GM12878 (cell line): ENCODE measurements around the gene MAGI2. TPM values are rescaled to one million over a fixed set of nuclear protein-coding genes. Genes with fewer than 3 reads are reported as not detected.

Source experiments
- ATAC-seq: fragments of 200-7000 bp; cut with Tn5 transposase; 3 replicates; pipeline ENCODE4 v1.9.1; 2020; ENCODE audit warnings: mild to moderate bottlenecking, moderate library complexity
- BruUV-seq: library from RNA; stranded (reverse); fragments of 400-500 nt; replicated peaks from 2 replicates; lab custom pipeline; 2021; lab: Mats Ljungman, UMichigan
- CTCF ChIA-PET: fragments of 300-600 bp; sonication (Branson Sonifier 250); formaldehyde crosslinking; extraction: SDS; loops from one replicate; lab custom pipeline; 2021; ENCODE audit warnings: inconsistent platforms; lab: Yijun Ruan, JAX
- POLR2A ChIA-PET: fragments of 350-600 bp; formaldehyde crosslinking; extraction: SDS; loops from one replicate; lab custom pipeline; 2021; ENCODE audit warnings: inconsistent platforms; lab: Charles Lee
- RAD21 ChIA-PET: fragments of 300-600 bp; sonication (Branson Sonifier 250); formaldehyde crosslinking; loops from one replicate; lab custom pipeline; 2023; ENCODE audit warnings: antibody characterized with exemption; ENCODE audit not compliant: unreplicated experiment; lab: Charles Lee
- SMC1A ChIA-PET: fragments of 300-600 bp; sonication (Branson Sonifier 250); formaldehyde crosslinking; loops from one replicate; lab custom pipeline; 2023; ENCODE audit not compliant: unreplicated experiment, uncharacterized antibody; lab: Charles Lee
- DNase-seq: peaks from one replicate; pipeline ENCODE4 v3.0.0-alpha.2; 2011; ENCODE audit warnings: low read depth, low spot score
- FAIRE-seq: peaks from 3 replicates; lab custom pipeline; 2011; peaks lifted over from hg19 to GRCh38; lab: Jason Lieb, UNC
- H2AFZ ChIP-seq: 2 replicates; pipeline ENCODE4 v1.6.0; 2011; ENCODE audit warnings: low read depth, low read length, control low read depth; ENCODE audit not compliant: control insufficient read depth
- H3K27ac ChIP-seq: 2 replicates; pipeline ENCODE4 v1.5.1; 2011; ENCODE audit warnings: control low read depth; ENCODE audit not compliant: control insufficient read depth, insufficient read depth
- H3K27me3 ChIP-seq, 2 experiments: replicated peaks in 1 of 2; 2 replicates each; pipeline versions ENCODE4 v1.6.0 to v1.6.1; 2011; ENCODE audit warnings: low read length in 1 of 2; ENCODE audit not compliant: control insufficient read depth in 2 of 2, insufficient read depth in 2 of 2
- H3K36me3 ChIP-seq, 2 experiments: 2 replicates each; pipeline ENCODE4 v1.5.1; 2011; ENCODE audit warnings: low read length in 1 of 2; ENCODE audit not compliant: control insufficient read depth in 2 of 2, insufficient read depth in 2 of 2
- H3K4me1 ChIP-seq: 2 replicates; pipeline ENCODE4 v1.6.1; 2011; ENCODE audit warnings: mild to moderate bottlenecking, low read length, moderate library complexity, mixed read lengths; ENCODE audit not compliant: control insufficient read depth, insufficient read depth
- H3K4me2 ChIP-seq: 2 replicates; pipeline ENCODE4 v1.6.0; 2011; ENCODE audit warnings: control low read depth; ENCODE audit not compliant: control insufficient read depth, insufficient read depth
- H3K4me3 ChIP-seq: fragments of 200-600 bp; sonication (generic); 2 replicates; pipeline ENCODE4 v1.5.1; 2016
- H3K79me2 ChIP-seq: 2 replicates; pipeline ENCODE4 v1.6.0; 2011; ENCODE audit warnings: low read length; ENCODE audit not compliant: control insufficient read depth, insufficient read depth
- H3K9ac ChIP-seq: 2 replicates; pipeline ENCODE4 v1.8.0; 2011; ENCODE audit warnings: low read length, control low read depth, mixed read lengths; ENCODE audit not compliant: control insufficient read depth, insufficient read depth
- H3K9me3 ChIP-seq: replicated peaks from 3 replicates; pipeline ENCODE4 v1.5.1; 2011; ENCODE audit warnings: mild to moderate bottlenecking, low read length; ENCODE audit not compliant: control insufficient read depth, insufficient read depth
- H4K20me1 ChIP-seq: 2 replicates; pipeline ENCODE4 v1.6.0; 2011; ENCODE audit not compliant: control insufficient read depth, insufficient read depth
- BACH1 ChIP-seq: fragments of 450-650 bp; IDR thresholded peaks from 2 replicates; pipeline ENCODE4 v1.6.1; 2017; ENCODE audit warnings: mild to moderate bottlenecking, borderline replicate concordance
- E4F1 ChIP-seq: fragments of 450-650 bp; IDR thresholded peaks from 2 replicates; pipeline ENCODE4 v1.6.1; 2018; ENCODE audit warnings: borderline replicate concordance, mild to moderate bottlenecking; ENCODE audit not compliant: partially characterized antibody
- ETV6 ChIP-seq, 2 experiments: fragments of 450-650 bp in 1 of 2; IDR thresholded peaks in 1 of 2; conservative IDR thresholded peaks in 1 of 2; 2 replicates each; pipeline ENCODE4 v1.6.1; 2014; ENCODE audit warnings: antibody characterized with exemption in 1 of 2, borderline replicate concordance in 1 of 2, low read depth in 1 of 2, mild to moderate bottlenecking in 1 of 2, moderate library complexity in 1 of 2
- GABPA ChIP-seq: IDR thresholded peaks from 2 replicates; pipeline ENCODE4 v1.6.1; 2014; ENCODE audit warnings: antibody characterized with exemption, low read depth, mild to moderate bottlenecking, inconsistent platforms
- IKZF2 ChIP-seq, 2 experiments: fragments of 450-650 bp; IDR thresholded peaks; 2 replicates each; pipeline ENCODE4 v1.6.1; 2017; ENCODE audit warnings: mild to moderate bottlenecking in 2 of 2, moderate library complexity in 2 of 2
- KAT2A ChIP-seq: conservative IDR thresholded peaks from 2 replicates; pipeline ENCODE4 v1.6.1; 2011; ENCODE audit warnings: low read depth, low read length; ENCODE audit not compliant: control insufficient read depth
- KLF5 ChIP-seq: fragments of 450-650 bp; IDR thresholded peaks from 2 replicates; pipeline ENCODE4 v1.6.1; 2014; ENCODE audit warnings: mild to moderate bottlenecking; ENCODE audit not compliant: partially characterized antibody
- MYB ChIP-seq: fragments of 150-350 bp; IDR thresholded peaks from 2 replicates; pipeline ENCODE4 v1.6.1; 2014; ENCODE audit warnings: mild to moderate bottlenecking, low read depth, low read length, borderline replicate concordance
- MYC ChIP-seq: IDR thresholded peaks from 2 replicates; pipeline ENCODE4 v1.6.1; 2011; ENCODE audit warnings: mild to moderate bottlenecking, low read length, moderate library complexity, inconsistent platforms; ENCODE audit not compliant: insufficient read depth, insufficient replicate concordance, insufficient read length, severe bottlenecking
- PAX5 ChIP-seq: IDR thresholded peaks from 2 replicates; pipeline ENCODE4 v1.6.1; 2011; ENCODE audit warnings: low read depth, low read length, borderline replicate concordance
- RAD21 ChIP-seq: IDR thresholded peaks from 2 replicates; pipeline ENCODE4 v1.6.1; 2011; ENCODE audit warnings: mild to moderate bottlenecking, low read depth, low read length, moderate library complexity; ENCODE audit not compliant: insufficient read depth
- RAD51 ChIP-seq: fragments of 450-650 bp; IDR thresholded peaks from 2 replicates; pipeline ENCODE4 v1.6.1; 2016; ENCODE audit warnings: moderate library complexity, mild to moderate bottlenecking, inconsistent platforms
- RFX5 ChIP-seq: IDR thresholded peaks from 2 replicates; pipeline ENCODE4 v1.6.1; 2011; ENCODE audit warnings: low read depth, low read length, improper control_type of control experiment
- SMARCA5 ChIP-seq: fragments of 450-650 bp; IDR thresholded peaks from 2 replicates; pipeline ENCODE4 v1.6.1; 2017; ENCODE audit warnings: mild to moderate bottlenecking
- SPI1 ChIP-seq: IDR thresholded peaks from 2 replicates; pipeline ENCODE4 v1.6.1; 2011; ENCODE audit warnings: low read depth, mild to moderate bottlenecking, low read length, moderate library complexity, borderline replicate concordance; ENCODE audit not compliant: insufficient read depth
- STAT3 ChIP-seq: IDR thresholded peaks from 2 replicates; pipeline ENCODE4 v1.6.1; 2011; ENCODE audit warnings: low read depth, low read length, improper control_type of control experiment
- SUZ12 ChIP-seq: fragments of 200-600 bp; sonication (generic); IDR thresholded peaks from one replicate; pipeline ENCODE4 v1.6.1; 2018; ENCODE audit warnings: antibody characterized with exemption, mild to moderate bottlenecking; ENCODE audit not compliant: unreplicated experiment
- TBL1XR1 ChIP-seq: IDR thresholded peaks from 2 replicates; pipeline ENCODE4 v1.6.1; 2012; ENCODE audit warnings: low read depth, low read length, improper control_type of control experiment
- ZBTB33 ChIP-seq: fragments of 450-650 bp; IDR thresholded peaks from 2 replicates; pipeline ENCODE4 v1.6.1; 2017; ENCODE audit warnings: mild to moderate bottlenecking
- WGBS: methylation state at CpG from one replicate; pipeline ENCODE4 v1.1.6; 2016; ENCODE audit warnings: low lambda C conversion rate; ENCODE audit not compliant: insufficient replicate concordance, insufficient coverage; ENCODE audit errors: missing lambda C conversion rate; 5-methylcytosine and 5-hydroxymethylcytosine counted together
- in situ Hi-C: fragments of 300-500 bp; cut with MboI; formaldehyde crosslinking; loops from 9 replicates; pipeline ENCODE4 v1.14.3; 2018; ENCODE audit warnings: mixed read lengths
- intact Hi-C: fragments of 100-400 bp; cut with micrococcal nuclease; formaldehyde crosslinking; loops from one replicate; pipeline ENCODE4 v1.14.2; 2022; ENCODE audit not compliant: unreplicated experiment
- polyA plus RNA-seq, 11 experiments: library from polyadenylated mRNA; depleted of rRNA in 4 of 11; unstranded in 6 of 11; stranded (reverse) in 5 of 11; fragments of >200 nt; fragmentation: Nextera tagmentation in 4 of 11; fragmentation: Illumina TruSeq in 1 of 11; extraction: Ambion mirVana in 4 of 11; extraction: Trizol in 1 of 11; gene quantifications; 1 replicate in 1 of 11; 2 replicates in 10 of 11; pipeline versions ENCODE4 v1.2.1 to v1.2.3, GENCODE V29; 2011 to 2016; ENCODE audit warnings: inconsistent platforms in 2 of 11, missing spikeins in 2 of 11, low read depth in 1 of 11
- total RNA-seq, 4 experiments: library from RNA; depleted of rRNA in 3 of 4; stranded (reverse); fragments of >200 nt in 3 of 4; fragmentation: Illumina TruSeq in 1 of 4; extraction: Trizol in 1 of 4; gene quantifications; 2 replicates each; pipeline versions ENCODE4 v1.2.1 to v1.2.3, GENCODE V29; 2013 to 2021

The MAGI2 gene
- total and polyA plus RNA-seq, 10 of the 15 experiments (the other 5 are each of a cell fraction or from before 2014, with no cell fraction given) = 0.01 to 0.31 (median 0.05) TPM; not detected in 2

- Histone ChIP-seq H3K36me3 (no peaks in the 10 kb centered on the region), H3K27me3 (no peaks in the 10 kb centered on the region), H4K20me1 (no peaks in the 10 kb centered on the region), H2AFZ (no peak overlapping the region), H3K79me2 (no peaks in the 10 kb centered on the region), H3K27ac (no peak overlapping the region), H3K9ac (no peak overlapping the region), H3K4me1 (no peaks in the 10 kb centered on the region), H3K4me3 (no peak overlapping the region), H3K4me2 (no peak overlapping the region), H3K9me3 (no peaks in the 10 kb centered on the region)
- WGBS = 34% methylated on average over 4 of the region's 4 CpGs
- DNase-seq (no peak), FAIRE-seq (no peak), ATAC-seq (no peak)
- intact Hi-C loops = no loop called here
- no TSS peak for BruUV-seq
- RAD21 ChIA-PET = no interaction called here
- SMC1A ChIA-PET = no interaction called here
- CTCF ChIA-PET = interaction anchor here (0.8 kb wide), 1 partner anchor 10 kb away, joined by 4 read pairs; no protein-coding TSS in a partner anchor
- in situ Hi-C loops = no loop called here
- TF ChIP-seq BACH1 = no peak
- TF ChIP-seq SPI1 = no peak
- TF ChIP-seq KAT2A = no peak
- TF ChIP-seq RAD21 = no peak
- no peak for TF ChIP-seq SMARCA5
- TF ChIP-seq RFX5 = no peak
- no peak for TF ChIP-seq TBL1XR1
- no peak for TF ChIP-seq MYB
- TF ChIP-seq ZBTB33 = no peak
- no peak for TF ChIP-seq STAT3
- TF ChIP-seq E4F1 = no peak
- TF ChIP-seq KLF5 = no peak
- TF ChIP-seq RAD51 = no peak
- no peak for TF ChIP-seq GABPA
- no peak for TF ChIP-seq ETV6 (conservative IDR thresholded peaks at IDR 0.05 in 1 of 2, IDR thresholded peaks at IDR 0.05 in 1 of 2; ENCODE audit: borderline replicate concordance in 1 of 2, low read depth in 1 of 2)
- no peak for TF ChIP-seq MYC
- TF ChIP-seq PAX5 = no peak
- TF ChIP-seq SUZ12 = no peak
- no peak for TF ChIP-seq IKZF2 (IDR thresholded peaks at IDR 0.05)
- POLR2A ChIA-PET = no interaction called here
Measured at GRCh38 chr7:78443811-78444210, 1009.7 kb downstream of the MAGI2 start.
